ENCODE data around the gene NOS2. TPM values are rescaled to one million over a fixed set of nuclear protein-coding genes. Genes with fewer than 3 reads are reported as not detected.

The NOS2 gene
- total RNA-seq, 1 experiment from 2014 or later, result 19.0 TPM

DNA sequence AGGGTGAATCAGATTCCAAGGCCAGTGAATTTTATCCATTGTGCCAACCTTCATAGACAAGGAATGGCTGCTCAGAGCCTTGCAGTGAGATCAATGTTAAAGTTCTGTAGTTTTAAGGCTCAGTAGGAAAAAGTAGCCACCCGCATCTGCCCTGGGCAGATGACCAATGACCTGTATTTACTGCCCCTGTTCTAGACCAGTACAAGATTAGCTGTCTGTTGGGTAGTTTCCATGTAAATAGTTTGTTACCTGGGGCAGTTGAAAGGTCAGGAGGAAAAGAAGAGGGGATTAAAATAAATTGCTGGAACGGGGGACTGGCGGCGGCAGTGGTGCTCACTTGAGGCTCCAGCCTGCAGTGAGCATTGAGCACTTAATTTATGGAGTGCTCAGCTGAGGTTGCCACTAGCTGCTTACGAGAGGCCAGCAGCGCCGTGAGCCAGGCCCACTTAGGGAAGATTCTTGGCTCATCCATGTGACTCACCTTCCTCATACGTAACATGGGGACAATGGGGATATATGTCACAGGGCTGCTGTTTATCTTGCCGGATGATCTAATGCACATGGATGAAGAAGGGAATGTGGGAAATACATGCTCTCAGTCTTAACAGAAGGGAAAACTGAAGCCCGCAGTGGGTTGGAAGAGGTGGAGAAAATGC, 10.7 kb upstream of the NOS2 start:
- no peak overlapping the region for H3K27ac Mint-ChIP-seq (ENCODE audit: unreplicated experiment)
- no TSS peak for BruUV-seq (replicated peaks)
- no peak overlapping the region for H3K4me3 Mint-ChIP-seq (ENCODE audit: unreplicated experiment)
- no peak overlapping the region for H3K4me3 ChIP-seq (ENCODE audit: low read depth, low read length)
- ChIA-PET CTCF (interaction anchor here (10.7 kb wide), 1 partner anchor 73 kb away, joined by 540 read pairs; no protein-coding TSS in a partner anchor), POLR2A (interaction anchor here (0.5 kb wide), 1 partner anchor 12 kb away, joined by 8 read pairs; no protein-coding TSS in a partner anchor)
- H3K4me1 Mint-ChIP-seq (ENCODE audit: low read depth, unreplicated experiment), result peaks cover 24% of the 10 kb centered on the region
- DNase-seq, result no peak
- H3K36me3 ChIP-seq (ENCODE audit: control insufficient read depth, insufficient read depth, low read length), result no peaks in the 10 kb centered on the region
- no peaks in the 10 kb centered on the region for H3K27me3 ChIP-seq (replicated peaks; ENCODE audit: control insufficient read depth, insufficient read depth, low read length)
- intact Hi-C loops (cut with micrococcal nuclease; ENCODE audit: unreplicated experiment), result no loop called here
- no peaks in the 10 kb centered on the region for H3K27me3 Mint-ChIP-seq (ENCODE audit: insufficient read depth, unreplicated experiment)
- H3K9me3 ChIP-seq, result 0 out of 2 replicates have a peak, but pooled peaks cover 4% of the 10 kb centered on the region
- H3K4me1 ChIP-seq, result peaks cover 12% of the 10 kb centered on the region
- TF ChIP-seq, protein P1, sequence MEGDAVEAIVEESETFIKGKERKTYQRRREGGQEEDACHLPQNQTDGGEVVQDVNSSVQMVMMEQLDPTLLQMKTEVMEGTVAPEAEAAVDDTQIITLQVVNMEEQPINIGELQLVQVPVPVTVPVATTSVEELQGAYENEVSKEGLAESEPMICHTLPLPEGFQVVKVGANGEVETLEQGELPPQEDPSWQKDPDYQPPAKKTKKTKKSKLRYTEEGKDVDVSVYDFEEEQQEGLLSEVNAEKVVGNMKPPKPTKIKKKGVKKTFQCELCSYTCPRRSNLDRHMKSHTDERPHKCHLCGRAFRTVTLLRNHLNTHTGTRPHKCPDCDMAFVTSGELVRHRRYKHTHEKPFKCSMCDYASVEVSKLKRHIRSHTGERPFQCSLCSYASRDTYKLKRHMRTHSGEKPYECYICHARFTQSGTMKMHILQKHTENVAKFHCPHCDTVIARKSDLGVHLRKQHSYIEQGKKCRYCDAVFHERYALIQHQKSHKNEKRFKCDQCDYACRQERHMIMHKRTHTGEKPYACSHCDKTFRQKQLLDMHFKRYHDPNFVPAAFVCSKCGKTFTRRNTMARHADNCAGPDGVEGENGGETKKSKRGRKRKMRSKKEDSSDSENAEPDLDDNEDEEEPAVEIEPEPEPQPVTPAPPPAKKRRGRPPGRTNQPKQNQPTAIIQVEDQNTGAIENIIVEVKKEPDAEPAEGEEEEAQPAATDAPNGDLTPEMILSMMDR (IDR thresholded peaks at IDR 0.05; ENCODE audit: insufficient read depth in 1 of 2, low read depth in 1 of 2, low read length in 1 of 2, severe bottlenecking in 1 of 2, unreplicated experiment in 1 of 2), result no peak
- H3K36me3 Mint-ChIP-seq (ENCODE audit: insufficient read depth, unreplicated experiment), result no peaks in the 10 kb centered on the region
- peaks cover 11% of the 10 kb centered on the region for H3K9me3 Mint-ChIP-seq (ENCODE audit: unreplicated experiment)

DNA sequence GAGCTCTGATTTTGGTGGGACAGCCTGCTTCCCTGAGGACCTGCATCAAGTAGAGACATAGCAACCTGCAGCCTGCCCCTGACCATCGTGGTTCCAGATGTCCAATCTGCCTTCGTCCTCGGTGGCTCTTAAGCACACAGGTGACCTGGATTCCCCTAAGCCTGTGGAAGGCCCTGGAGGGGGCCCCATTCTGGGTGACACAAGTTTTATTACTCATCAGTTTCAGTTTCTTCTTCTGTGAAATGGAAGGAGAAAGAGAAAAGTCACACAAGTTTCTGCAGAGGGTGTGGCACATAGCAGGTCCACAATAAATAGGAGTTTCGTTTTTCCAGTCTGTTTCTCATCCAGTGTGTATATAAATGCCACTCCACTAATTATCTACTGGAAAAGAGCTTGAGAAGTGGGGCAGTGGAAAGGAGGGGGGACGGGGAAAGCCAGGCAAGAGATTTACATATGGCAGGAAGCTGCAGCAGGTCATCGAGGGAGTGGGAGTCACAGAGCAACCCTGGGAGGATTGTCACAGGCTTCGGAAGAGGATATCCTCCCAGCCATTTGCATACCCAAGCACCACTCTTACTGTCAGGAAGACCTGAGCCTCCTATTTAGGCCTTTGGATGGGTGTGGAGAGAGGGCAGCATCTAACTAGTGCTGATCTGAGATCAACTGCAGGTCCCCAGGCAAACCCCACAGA, 10.0 kb upstream of the NOS2 start:
- Histone ChIP-seq H3K36me3 (ENCODE audit: control insufficient read depth, insufficient read depth, low read length) (no peaks in the 10 kb centered on the region), H3K27me3 (replicated peaks; ENCODE audit: control insufficient read depth, insufficient read depth, low read length) (no peaks in the 10 kb centered on the region), H3K4me3 (ENCODE audit: low read depth, low read length) (no peak overlapping the region), H3K9me3 (0 out of 2 replicates have a peak, but pooled peaks cover 4% of the 10 kb centered on the region), H3K4me1 (peaks cover 18% of the 10 kb centered on the region)
- TF ChIP-seq, protein P1 (IDR thresholded peaks at IDR 0.05; ENCODE audit: insufficient read depth in 1 of 2, low read depth in 1 of 2, low read length in 1 of 2, severe bottlenecking in 1 of 2, unreplicated experiment in 1 of 2), result no peak
- ChIA-PET CTCF (interaction anchor here (10.7 kb wide), 1 partner anchor 73 kb away, joined by 540 read pairs; no protein-coding TSS in a partner anchor), POLR2A (interaction anchor here (0.5 kb wide), 1 partner anchor 11 kb away, joined by 8 read pairs; no protein-coding TSS in a partner anchor)
- Mint-ChIP-seq H3K27me3 (ENCODE audit: insufficient read depth, unreplicated experiment) (no peaks in the 10 kb centered on the region), H3K4me3 (ENCODE audit: unreplicated experiment) (no peak overlapping the region), H3K27ac (ENCODE audit: unreplicated experiment) (no peak overlapping the region), H3K36me3 (ENCODE audit: insufficient read depth, unreplicated experiment) (peaks cover 4% of the 10 kb centered on the region), H3K4me1 (ENCODE audit: low read depth, unreplicated experiment) (peaks cover 31% of the 10 kb centered on the region), H3K9me3 (ENCODE audit: unreplicated experiment) (peaks cover 11% of the 10 kb centered on the region)
- intact Hi-C loops (cut with micrococcal nuclease; ENCODE audit: unreplicated experiment), result no loop called here
- no peak for DNase-seq
- BruUV-seq (replicated peaks), result no TSS peak

DNA sequence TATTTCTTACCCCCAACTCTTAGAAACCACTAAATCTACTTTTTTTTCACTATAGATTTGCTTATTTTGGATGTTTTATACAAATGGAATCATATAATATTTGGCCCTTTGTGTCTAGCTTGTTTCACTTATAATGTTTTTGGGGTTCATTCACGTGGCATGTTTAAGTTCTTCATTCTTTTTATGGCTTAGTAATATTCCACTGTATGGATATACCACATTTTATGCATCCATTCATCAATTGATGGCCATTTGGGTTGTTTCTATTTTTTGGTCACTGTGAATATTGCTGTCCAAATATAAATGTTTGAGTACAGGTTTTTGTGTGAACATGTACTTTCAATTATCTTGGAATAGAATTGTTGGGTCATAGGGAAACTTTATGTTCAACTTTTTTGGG, 9.2 kb upstream of the NOS2 start:
- CTCF ChIA-PET, result interaction anchor here (10.7 kb wide), 1 partner anchor 74 kb away, joined by 540 read pairs; no protein-coding TSS in a partner anchor
- intact Hi-C loops (cut with micrococcal nuclease; ENCODE audit: unreplicated experiment), result loop anchor here (2.0 to 5.0 kb wide), 2 partner anchors 15 to 233 kb away; partner anchors contain the start of gene NLK
- no TSS peak for BruUV-seq (replicated peaks)

More for the DNA sequence above, 9.2 kb upstream of the NOS2 start:
- peaks cover 38% of the 10 kb centered on the region for H3K4me1 Mint-ChIP-seq (ENCODE audit: low read depth, unreplicated experiment)
- H3K27ac Mint-ChIP-seq (ENCODE audit: unreplicated experiment), result no peak overlapping the region
- peaks cover 11% of the 10 kb centered on the region for H3K9me3 Mint-ChIP-seq (ENCODE audit: unreplicated experiment)
- peaks cover 26% of the 10 kb centered on the region for H3K4me1 ChIP-seq
- no peak overlapping the region for H3K4me3 Mint-ChIP-seq (ENCODE audit: unreplicated experiment)
- H3K4me3 ChIP-seq (ENCODE audit: low read depth, low read length), result no peak overlapping the region
- TF ChIP-seq, protein P1 (IDR thresholded peaks at IDR 0.05; ENCODE audit: insufficient read depth in 1 of 2, low read depth in 1 of 2, low read length in 1 of 2, severe bottlenecking in 1 of 2, unreplicated experiment in 1 of 2), result no peak
- H3K9me3 ChIP-seq, result 0 out of 2 replicates have a peak, but pooled peaks cover 4% of the 10 kb centered on the region
- POLR2A ChIA-PET, result no interaction called here
- peaks cover 6% of the 10 kb centered on the region for H3K36me3 Mint-ChIP-seq (ENCODE audit: insufficient read depth, unreplicated experiment)
- H3K36me3 ChIP-seq (ENCODE audit: control insufficient read depth, insufficient read depth, low read length), result no peaks in the 10 kb centered on the region
- no peak for DNase-seq
- H3K27me3 Mint-ChIP-seq (ENCODE audit: insufficient read depth, unreplicated experiment), result no peaks in the 10 kb centered on the region
- no peaks in the 10 kb centered on the region for H3K27me3 ChIP-seq (replicated peaks; ENCODE audit: control insufficient read depth, insufficient read depth, low read length)

All from Caco-2 (cell line).